ENCODE results near the gene ARPC1B. TPM values are rescaled to one million over a fixed set of nuclear protein-coding genes. Genes with fewer than 3 reads are reported as not detected.

The ARPC1B gene
- total and polyA plus RNA-seq, 2 of the 8 experiments (the other 6 are each of a cell fraction or from before 2014, with no cell fraction given) = 64.5 to 115 TPM

GRCh38 chr7:99383791-99384370 lies 9.4 kb downstream of the ARPC1B start:
- Histone ChIP-seq H3K79me1 (ENCODE audit: low read depth, low read length) (peaks cover 13% of the 10 kb centered on the region), H2AK5ac (ENCODE audit: low read depth, low read length) (no peak overlapping the region), H3K14ac (ENCODE audit: insufficient read length) (no peak overlapping the region), H3K9ac (replicated peaks in 1 of 4; ENCODE audit: extremely low read depth in 1 of 4, low read depth in 3 of 4, low read length in 3 of 4) (no peak overlapping the region), H2BK20ac (ENCODE audit: low read length) (no peak overlapping the region), H2BK120ac (replicated peaks; ENCODE audit: low read depth, low read length) (no peak overlapping the region), H3K36me3 (ENCODE audit: control insufficient read depth in 2 of 4, insufficient read depth in 4 of 4, low read length in 3 of 4) (peaks cover 2 to 9% (median 6%) of the 10 kb centered on the region in 4 experiments; a peak in 3 of 8 replicates), H3K18ac (ENCODE audit: extremely low read depth, low read length) (no peak overlapping the region), H4K91ac (replicated peaks; ENCODE audit: insufficient read length, low read length) (no peak overlapping the region), H2BK15ac (ENCODE audit: low read length) (no peak overlapping the region), H2AFZ (ENCODE audit: low read length) (no peak overlapping the region), H2BK12ac (ENCODE audit: low read depth, low read length) (no peak overlapping the region), H3K4ac (replicated peaks; ENCODE audit: insufficient read length, low read depth, low read length) (no peak overlapping the region), H3K23me2 (ENCODE audit: low read depth, low read length) (no peaks in the 10 kb centered on the region; the same call in 1 of the 2 replicates), H3K56ac (replicated peaks; ENCODE audit: insufficient read length, low read depth, low read length) (no peak overlapping the region), H3K23ac (ENCODE audit: insufficient read length) (no peak overlapping the region), H4K5ac (ENCODE audit: insufficient read length, low read depth, low read length) (no peak overlapping the region), H4K8ac (ENCODE audit: extremely low read depth, insufficient read depth, low read length) (no peak overlapping the region), H2BK5ac (ENCODE audit: low read depth, low read length) (no peak overlapping the region), H3K4me1 (replicated peaks in 1 of 4; ENCODE audit: control insufficient read depth in 3 of 4, insufficient read depth in 4 of 4, low read length in 3 of 4) (peaks cover 0 to 5% (median 1%) of the 10 kb centered on the region in 4 experiments; a peak in 3 of 7 replicates), H3K4me3 (ENCODE audit: extremely low read depth in 1 of 4, insufficient read depth in 2 of 4, low read depth in 3 of 4, low read length in 4 of 4) (no peak overlapping the region), H3K27ac (ENCODE audit: low read depth, low read length) (no peak overlapping the region), H3K79me2 (ENCODE audit: control insufficient read depth in 1 of 2, insufficient read depth in 2 of 2, low read length in 2 of 2) (peaks cover 0 to 13% of the 10 kb centered on the region in 2 experiments; a peak in 1 of 4 replicates), H3K4me2 (ENCODE audit: insufficient read depth in 1 of 2, low read depth in 2 of 2, low read length in 2 of 2) (no peak overlapping the region), H4K20me1 (replicated peaks in 1 of 2; ENCODE audit: control insufficient read depth in 1 of 2, insufficient read depth in 2 of 2, low read length in 2 of 2) (peaks cover 12 to 21% of the 10 kb centered on the region in 2 experiments), H3K9me3 (ENCODE audit: insufficient read depth in 2 of 2, low read depth in 1 of 2, low read length in 1 of 2) (no peaks in the 10 kb centered on the region), H3K27me3 (replicated peaks in 1 of 4; ENCODE audit: control insufficient read depth in 3 of 4, extremely low read depth in 1 of 4, insufficient read depth in 3 of 4, low read length in 3 of 4) (no peaks in the 10 kb centered on the region)
- ChIA-PET CTCF (ENCODE audit: partially characterized antibody) (no interaction called here), POLR2A (ENCODE audit: partially characterized antibody) (interaction anchor here (1.5 to 3.3 kb wide), 3 partner anchors 9 to 15 kb away, joined by 3 to 18 read pairs (median 4); no protein-coding TSS in a partner anchor)
- DNase-seq (ENCODE audit: low read depth in 1 of 2, low spot score in 2 of 2) = no peak
- FAIRE-seq = no peak
- 90% methylated on average over 13 of the region's 13 CpGs; no CpG with 5 or more reads in 1 of the 2 experiments for WGBS, 2 experiments (ENCODE audit: extremely low coverage in 1 of 2, insufficient coverage in 1 of 2, insufficient read length in 1 of 2, insufficient replicate concordance in 2 of 2, low coverage in 1 of 2, low lambda C conversion rate in 2 of 2, missing lambda C conversion rate in 1 of 2)
- no peak for TF ChIP-seq MAFK (IDR thresholded peaks at IDR 0.05; ENCODE audit: low read depth, low read length)
- TF ChIP-seq USF2 (IDR thresholded peaks at IDR 0.05; ENCODE audit: low read length) = no peak
- TF ChIP-seq GABPA (IDR thresholded peaks at IDR 0.05; ENCODE audit: borderline replicate concordance, insufficient read depth, low read length) = no peak
- TF ChIP-seq CHD1 (IDR thresholded peaks at IDR 0.05; ENCODE audit: low read depth, low read length) = no peak
- no peak for TF ChIP-seq SIRT6 (IDR thresholded peaks at IDR 0.05; ENCODE audit: low read length)
- TF ChIP-seq SP2 (IDR thresholded peaks at IDR 0.05; ENCODE audit: low read length) = no peak

Data from H1 (cell line).